DOHH2 (cell line): Measurements from ENCODE around the gene ELOB.

Experiments used
- EZH2phosphoT487 ChIP-seq: fragments of 200-600 bp; sonication (generic); IDR thresholded peaks from 2 replicates; pipeline ENCODE4 v1.6.1; 2017; ENCODE audit warnings: borderline replicate concordance, mild to moderate bottlenecking, antibody characterized with exemption, low read length, moderate library complexity, mixed read lengths
- TF ChIP-seq, protein P1 (sequence below): fragments of 200-600 bp; sonication (generic); IDR thresholded peaks from one replicate; pipeline ENCODE4 v1.5.1; 2014; ENCODE audit warnings: antibody characterized with exemption, mild to moderate bottlenecking, low read depth, low read length; ENCODE audit not compliant: poor library complexity, severe bottlenecking

DNA sequence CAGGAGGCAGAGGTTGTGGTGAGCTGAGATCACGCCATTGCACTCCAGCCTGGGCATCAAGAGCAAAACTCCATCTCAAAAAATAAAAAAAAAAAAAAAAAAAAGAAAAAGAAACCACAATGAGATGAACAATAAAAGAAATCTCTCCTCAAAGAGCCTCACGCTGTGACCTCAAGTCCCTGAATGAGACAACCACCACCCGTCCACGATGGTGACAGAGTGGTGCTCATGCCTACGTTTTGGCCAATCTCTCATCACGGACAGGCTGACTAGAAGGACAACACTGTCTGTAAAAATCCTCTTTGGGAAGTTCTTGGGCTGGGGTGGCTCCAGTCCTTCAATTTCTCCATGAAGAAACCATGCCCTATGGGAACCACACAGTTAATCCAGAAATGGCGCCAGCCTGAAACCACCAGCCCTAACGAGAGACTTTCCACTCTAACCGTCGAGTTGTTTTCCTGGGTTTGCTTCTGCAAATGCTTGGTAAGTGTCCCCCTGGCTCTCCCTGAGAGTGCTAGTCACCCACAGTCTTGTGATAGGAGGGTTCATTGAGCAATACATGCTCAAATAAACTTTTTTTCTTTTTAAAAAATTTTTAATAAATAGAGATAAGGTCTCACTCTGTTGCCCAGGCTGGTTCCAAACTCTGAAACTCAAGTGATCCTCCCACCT lies 42.1 kb downstream of the ELOB start:
- TF ChIP-seq, protein P1, sequence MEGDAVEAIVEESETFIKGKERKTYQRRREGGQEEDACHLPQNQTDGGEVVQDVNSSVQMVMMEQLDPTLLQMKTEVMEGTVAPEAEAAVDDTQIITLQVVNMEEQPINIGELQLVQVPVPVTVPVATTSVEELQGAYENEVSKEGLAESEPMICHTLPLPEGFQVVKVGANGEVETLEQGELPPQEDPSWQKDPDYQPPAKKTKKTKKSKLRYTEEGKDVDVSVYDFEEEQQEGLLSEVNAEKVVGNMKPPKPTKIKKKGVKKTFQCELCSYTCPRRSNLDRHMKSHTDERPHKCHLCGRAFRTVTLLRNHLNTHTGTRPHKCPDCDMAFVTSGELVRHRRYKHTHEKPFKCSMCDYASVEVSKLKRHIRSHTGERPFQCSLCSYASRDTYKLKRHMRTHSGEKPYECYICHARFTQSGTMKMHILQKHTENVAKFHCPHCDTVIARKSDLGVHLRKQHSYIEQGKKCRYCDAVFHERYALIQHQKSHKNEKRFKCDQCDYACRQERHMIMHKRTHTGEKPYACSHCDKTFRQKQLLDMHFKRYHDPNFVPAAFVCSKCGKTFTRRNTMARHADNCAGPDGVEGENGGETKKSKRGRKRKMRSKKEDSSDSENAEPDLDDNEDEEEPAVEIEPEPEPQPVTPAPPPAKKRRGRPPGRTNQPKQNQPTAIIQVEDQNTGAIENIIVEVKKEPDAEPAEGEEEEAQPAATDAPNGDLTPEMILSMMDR, result no peak
- TF ChIP-seq EZH2phosphoT487, result no peak
